Measurements from ENCODE around the gene GALM.
"Not testable (repeated sequence)": the region's sequence is repeated elsewhere in the genome, so short reads cannot be mapped to it uniquely, and the experiment has no call there.

Gene GALM

DNA sequence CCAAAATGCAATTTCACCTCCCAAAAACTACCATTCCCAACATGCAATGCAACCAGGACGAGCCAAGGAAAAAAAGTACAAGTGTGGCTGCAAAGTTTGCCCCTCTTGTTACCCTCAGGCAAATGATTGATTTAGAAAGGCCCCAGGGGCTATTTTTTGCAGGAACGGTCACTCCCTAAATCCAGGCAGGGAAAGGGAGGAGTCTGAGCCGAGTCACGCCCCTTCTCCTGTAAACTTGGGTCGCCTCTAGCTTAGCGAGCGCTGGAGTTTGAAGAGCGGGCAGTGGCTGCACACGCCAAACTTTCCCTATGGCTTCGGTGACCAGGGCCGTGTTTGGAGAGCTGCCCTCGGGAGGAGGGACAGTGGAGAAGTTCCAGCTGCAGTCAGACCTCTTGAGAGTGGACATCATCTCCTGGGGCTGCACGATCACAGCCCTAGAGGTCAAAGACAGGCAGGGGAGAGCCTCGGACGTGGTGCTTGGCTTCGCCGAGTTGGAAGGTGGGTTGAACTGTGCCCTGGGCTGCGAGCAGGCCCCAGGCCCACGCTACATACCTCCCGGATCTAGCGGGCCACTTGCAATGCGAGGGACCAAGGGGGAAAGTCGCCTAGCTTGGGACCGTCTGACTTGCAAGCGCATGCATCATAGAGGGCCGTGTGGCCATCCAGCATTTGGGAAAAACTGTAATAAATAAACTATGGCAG, at the start of gene GALM:
Gene GALM (plus strand): TSS at position 261 of the 702 bp plus-strand sequence. CDS start 48 bp downstream, at position 309.
- peak; percentile 53 for DNase-seq

DNA sequence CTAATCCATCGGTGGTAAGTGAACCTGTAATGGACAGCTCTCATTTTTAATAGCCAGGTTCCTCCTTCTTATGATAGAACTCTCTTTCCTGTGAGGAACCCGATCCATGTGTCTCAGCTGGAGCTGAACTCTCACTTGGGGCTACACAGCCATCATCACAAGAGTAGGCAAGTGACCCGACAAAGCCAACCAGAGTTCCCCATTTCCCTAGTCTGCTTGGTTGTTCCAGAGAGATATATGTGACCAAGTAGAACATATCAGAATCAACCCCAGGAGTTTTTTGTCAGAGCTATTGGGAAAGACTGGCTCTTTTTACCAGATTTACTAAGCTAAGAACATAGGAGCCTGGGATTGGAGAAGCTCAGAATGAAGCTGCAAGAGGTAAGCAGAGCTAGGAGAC, 48.6 kb upstream of the GALM start:
- no peak for DNase-seq

DNA sequence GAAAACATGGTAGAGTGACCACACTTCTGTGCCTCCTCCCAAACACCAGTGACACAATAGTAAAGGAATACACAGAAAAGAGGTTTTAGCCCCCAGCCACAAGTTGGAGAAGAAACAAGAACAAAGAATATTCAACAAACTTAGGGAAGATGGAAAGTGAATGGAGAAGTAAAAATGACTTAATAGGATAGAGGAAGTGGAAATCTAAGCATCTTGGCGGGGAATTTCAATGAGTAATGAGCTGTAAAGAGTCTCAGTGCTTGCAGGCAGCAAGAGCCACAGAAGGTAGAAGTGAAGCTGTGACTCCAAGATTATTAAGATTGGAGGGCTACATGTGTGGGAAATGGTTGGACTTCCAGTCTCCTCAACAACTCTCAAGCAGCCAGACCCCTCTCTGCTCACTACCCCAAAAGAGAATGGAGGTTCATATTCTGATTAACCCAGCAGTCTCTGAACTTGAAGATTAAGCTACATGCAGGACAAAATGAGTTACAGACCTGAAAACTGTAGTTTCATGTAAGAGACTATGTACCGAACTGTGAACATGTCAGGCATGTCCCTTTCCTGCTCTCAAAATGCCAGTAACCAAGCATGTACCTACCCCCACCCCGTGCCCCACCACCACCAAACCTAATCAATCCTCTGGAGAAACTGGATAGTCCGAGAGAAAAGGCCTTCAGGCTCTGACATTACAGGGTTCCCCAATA, 46.3 kb upstream of the GALM start:
- no peak for DNase-seq

DNA sequence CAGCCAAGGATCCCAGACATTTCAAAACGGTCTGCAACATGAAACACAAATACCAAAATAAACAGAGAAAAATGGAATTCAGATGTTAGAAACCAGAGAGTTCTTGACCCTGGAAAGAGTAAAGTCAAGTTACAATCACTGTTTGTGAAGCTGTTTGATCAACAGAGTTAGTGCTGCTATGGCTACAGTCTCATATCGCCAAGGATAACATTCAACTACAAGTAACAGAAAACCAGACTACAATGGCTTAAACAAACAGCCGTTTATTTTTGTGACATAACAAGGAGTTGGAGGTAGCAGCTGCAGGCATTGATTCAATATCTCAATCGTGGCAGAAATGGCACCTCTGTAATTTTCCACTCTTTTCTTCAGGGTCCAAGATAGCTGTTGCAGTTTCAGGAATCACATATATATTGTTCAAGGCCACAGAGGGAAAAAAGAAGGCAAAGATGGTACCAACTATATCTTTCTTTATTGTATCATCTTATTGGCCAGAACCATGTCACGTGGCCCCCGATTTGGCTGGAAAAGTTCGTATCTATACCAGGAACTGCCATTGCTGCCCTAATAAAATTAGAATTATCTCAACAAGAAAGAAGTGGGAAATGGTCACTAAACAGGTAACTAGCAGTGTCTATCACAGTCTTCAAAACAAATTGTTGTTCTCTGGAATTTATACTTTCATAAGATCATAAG, 45.5 kb upstream of the GALM start:
- DNase-seq = peak; percentile 2

DNA sequence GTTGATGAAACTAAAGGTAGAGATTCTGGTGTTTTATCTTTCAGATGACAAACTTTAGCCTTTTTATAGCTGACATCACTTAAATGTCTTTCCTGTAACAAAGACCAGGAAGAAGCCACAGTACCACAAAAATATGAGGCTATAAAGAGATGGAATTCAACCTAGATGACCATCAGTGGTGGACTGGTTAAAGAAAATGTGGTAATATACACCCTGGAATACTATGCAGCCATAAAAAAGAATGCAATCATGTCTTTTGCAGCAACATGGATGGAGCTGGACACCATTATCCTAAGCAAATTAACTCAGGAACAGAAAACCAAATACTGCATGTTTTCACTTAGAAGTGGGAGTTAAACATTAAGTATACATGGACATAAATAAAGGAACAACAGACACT, 44.9 kb upstream of the GALM start:
- DNase-seq = no peak

DNA sequence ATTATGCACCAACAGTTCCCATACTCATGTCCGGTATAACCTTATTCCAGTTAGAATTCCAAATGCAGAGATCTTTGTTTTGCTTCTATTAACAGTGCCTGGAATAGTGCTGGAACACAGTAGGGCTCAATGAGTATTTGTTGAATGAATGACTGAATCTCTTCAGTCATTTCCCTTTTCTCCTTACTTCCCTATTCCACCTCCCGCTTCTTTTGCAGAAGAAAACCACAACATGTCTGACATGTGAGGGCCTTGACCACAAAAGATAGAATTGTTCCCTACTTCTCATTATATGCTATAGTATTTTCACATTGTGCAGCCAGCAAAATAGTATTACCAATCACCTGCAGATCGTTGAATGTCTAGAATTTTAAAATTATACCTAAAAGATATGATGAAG, 43.7 kb upstream of the GALM start:
- no peak for DNase-seq

DNA sequence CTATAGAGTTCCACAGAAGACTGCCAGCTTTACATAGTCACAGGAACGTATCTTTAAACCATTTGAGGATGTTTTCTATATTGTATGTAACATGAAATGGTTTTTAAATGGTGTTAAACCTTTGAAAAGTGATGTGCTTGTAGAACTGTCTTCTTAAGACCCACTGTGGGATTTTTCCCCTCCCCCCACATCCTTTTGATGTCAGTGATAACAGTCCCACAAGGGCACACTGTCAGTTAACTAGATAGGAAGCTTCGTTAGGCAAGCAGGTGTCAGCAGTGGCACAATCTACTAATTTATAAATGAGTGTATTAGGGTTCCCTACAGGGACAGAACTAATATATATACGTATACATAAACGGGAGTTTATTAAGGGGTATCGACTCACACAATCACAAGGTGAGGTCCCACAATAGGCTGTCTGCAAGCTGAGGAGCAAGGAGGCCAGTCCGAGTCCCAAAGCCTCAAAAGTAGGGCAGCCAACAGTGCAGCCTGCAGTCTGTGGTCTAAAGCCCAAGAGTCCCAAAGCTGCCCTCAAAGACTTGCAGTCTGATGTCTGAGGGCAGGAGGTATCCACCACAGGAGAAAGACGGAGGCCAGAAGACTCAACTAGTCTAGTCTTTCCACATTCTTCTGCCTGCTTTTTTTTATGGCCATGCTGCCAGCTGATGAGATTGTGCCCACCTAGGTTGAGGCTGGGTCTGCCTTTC, 39.4 kb upstream of the GALM start:
- no peak for DNase-seq

DNA sequence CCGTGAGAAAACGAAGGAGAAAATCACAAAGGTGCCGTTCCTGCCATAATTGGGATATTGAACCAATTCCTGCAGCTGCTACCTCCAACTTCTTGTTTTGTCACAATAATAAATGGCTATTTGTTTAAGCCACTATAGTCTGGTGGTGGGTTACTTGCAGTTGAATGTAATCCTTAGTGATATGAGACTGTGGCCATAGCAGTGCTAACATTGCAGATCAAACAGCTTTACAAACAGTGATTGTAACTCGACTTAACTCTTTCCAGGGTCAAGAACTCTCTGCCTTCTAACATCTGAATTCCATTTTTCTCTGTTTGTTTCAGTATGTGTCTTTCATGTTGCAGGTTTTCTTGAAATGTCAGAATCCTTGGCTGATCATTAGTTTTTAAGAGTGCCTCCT, 38.5 kb upstream of the GALM start:
- DNase-seq = no peak

DNA sequence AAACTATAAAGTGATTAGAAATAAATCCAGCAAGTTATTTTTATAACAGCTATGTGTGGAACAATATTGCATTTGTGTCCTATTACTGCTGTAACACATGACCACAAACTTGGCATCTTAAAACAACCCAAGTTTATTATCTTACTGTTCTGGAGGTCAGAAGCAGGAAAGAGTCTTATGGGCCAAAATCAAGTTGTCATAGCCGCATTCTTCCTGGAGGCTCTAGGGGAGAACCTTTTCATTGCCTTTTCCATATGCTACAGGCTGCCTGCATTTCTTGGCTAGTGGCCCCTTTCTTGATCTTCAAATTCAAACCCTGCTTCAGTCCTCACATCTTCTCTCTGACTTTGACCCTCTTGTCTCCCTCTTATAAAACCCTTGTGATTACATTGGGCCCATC, 36.2 kb upstream of the GALM start:
- DNase-seq = no peak

DNA sequence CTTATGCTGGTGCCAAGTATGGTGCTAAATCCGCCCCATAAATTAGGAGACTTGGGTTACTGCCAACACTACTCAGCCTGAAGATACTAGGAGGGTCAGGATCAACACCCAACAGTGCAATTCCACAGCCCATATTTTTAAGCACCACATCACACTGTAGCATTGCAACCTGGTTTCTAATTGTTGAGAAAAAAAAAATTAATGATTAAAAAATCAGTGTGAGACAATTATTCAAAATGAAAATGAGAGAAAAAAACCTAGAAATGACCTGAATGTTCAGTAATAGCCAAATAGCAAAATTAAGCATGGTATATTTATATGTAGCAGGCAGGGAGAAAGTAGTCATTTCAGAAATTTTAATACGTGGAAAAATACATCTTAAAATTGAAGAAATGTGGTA, 33.9 kb upstream of the GALM start:
- DNase-seq = peak; percentile 1

DNA sequence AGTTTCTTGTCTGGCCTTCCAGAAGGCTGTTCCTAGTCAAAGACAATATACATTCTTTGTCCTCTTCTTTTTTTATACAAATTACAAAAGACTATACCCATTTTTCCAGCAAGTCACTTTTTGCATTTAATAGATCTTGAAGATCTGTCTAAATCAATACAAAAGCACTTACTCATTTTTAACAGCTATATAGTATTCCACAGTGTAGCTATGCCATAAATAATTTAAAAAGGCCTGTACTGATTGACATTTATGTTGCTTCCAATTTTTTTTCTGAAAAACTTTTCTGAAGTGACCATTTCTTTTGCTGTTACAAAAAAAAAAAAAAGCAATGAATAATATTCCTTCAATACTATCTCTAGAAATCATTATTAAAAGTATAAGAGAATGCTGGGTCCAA, 32.9 kb upstream of the GALM start:
- DNase-seq = no peak

DNA sequence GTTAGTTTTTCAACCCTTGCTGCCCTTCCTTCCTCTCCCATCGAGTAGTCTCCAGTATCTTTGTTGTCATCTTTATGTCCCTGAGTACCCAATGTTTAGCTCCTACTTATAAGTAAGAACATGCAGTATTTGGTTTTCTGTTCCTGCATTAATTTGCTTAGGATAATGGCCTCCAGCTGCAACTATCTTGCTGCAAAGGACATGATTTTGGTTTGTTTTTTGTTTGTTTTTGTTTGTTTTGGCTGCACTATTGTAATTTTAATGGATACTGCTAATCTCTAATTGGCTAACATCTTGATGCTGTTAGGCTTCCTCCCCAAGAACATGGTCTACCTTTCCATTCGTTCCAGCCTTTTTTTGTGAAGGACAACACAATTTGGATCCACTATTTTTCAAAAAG, 32.0 kb upstream of the GALM start:
- DNase-seq = no peak

DNA sequence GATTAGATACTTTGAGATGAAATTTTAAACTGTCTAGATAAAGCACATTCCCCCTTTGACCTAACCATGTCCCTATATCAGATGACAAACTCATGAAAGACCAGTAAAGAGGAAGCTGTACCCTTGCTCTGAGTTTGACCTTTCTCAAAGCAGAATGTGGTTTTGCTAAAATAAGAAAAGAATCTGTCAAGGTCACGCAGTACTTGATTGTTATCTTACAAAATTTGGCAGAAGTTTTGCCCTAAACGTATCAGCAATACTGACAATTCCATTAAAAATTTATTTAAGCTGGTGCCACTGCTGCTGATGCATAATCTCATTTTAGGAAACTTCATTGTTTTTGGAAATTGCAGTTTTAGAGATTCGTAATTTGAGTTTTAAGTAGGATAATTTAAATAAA, 31.2 kb upstream of the GALM start:
- DNase-seq = no peak

DNA sequence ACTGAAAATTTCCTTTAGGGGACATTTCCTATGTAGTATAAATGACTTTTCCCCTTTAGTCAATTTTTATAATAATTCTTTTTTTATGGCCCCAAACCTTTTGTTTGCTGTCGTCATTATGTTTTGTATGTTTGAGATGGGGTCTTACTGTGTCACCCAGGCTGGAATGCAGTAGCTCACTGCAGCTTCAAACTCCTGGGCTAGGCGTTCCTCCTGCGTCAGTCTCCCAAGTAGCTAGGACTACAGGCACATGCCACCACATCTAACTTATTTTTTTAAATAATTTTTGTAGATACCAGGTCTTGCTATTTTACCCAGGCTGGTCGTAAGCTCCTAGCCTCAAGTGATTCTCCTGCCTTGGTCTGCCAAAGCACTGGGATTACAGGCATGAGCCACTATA, 30.8 kb upstream of the GALM start:
- no peak for DNase-seq

DNA sequence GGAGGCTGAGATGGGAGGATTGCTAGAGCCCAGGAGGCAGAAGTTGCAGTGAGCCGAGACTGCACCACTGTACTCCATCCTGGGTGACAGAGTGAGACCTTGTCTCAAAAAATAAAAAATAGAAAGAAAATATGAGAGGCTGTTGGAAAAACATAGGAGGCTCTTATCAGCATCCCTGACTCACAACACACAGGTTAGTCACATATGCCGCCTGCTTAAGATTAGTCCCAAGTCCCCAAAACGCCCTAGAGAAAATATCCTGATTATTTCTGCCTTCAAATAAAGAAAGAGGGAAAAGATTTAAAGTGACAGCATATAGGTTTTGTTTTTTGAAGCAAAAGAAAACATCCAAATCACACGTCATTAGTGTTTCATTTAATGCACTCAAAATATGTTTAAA, 29.8 kb upstream of the GALM start:
- DNase-seq = no peak

DNA sequence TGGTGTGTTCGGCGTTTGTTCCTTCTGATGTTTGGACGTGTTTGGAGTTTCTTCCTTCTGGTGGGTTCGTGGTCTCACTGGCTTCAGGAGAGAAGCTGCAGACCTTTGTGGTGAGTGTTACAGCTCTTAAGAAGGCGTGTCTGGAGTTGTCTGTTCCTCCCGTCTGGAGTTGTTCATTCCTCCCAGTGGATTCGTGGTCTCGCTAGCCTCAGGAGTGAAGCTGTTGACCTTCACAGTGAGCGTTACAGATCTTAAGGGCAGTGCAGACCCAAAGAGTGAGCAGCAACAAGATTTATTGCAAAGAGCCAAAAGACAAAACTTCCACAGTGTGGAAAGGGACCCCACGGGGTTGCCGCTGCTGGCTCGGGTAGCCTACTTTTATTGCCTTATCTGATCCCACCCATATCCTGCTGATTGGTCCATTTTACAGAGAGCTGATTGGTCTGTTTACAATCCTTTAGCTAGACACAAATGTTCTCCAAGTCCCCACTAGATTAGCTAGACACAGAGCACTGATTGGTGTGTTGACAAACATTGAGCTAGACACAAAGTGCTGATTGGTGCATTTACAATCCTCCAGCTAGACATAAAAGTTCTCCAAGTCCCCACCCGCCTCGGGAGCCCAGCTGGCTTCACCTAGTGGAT, 23.4 kb upstream of the GALM start:
- not testable (repeated sequence) for DNase-seq

DNA sequence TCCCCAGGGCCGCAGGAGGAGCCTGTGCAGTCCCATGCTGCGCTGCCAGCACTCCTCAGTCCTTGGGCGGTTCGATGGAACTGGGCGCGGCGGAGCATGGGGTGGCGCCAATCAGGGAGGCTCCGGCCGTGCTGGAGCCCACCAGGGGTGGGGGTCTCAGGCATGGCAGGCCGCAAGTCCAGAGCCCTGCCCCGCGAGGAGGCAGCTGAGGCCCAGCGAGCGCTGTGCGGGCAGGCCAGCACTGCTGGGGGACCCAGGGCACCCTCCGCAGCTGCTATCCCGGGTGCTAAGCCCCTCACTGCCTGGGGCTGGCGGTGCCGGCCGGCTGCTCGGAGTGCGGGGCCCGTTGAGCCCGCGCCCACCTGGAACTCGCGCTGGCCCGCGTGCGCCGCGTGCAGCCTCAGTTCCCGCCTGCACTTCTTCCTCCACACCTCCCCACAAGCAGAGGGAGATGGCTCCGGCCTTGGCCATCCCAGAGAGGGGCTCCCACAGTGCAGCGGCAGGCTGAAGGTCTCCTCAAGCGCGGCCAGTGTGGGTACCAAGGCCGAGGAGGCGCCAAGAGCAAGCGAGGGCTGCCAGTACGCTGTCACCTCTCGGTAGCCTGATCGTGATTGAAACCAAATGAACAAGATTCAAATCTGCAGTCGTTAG, 22.8 kb upstream of the GALM start:
- DNase-seq = no peak

DNA sequence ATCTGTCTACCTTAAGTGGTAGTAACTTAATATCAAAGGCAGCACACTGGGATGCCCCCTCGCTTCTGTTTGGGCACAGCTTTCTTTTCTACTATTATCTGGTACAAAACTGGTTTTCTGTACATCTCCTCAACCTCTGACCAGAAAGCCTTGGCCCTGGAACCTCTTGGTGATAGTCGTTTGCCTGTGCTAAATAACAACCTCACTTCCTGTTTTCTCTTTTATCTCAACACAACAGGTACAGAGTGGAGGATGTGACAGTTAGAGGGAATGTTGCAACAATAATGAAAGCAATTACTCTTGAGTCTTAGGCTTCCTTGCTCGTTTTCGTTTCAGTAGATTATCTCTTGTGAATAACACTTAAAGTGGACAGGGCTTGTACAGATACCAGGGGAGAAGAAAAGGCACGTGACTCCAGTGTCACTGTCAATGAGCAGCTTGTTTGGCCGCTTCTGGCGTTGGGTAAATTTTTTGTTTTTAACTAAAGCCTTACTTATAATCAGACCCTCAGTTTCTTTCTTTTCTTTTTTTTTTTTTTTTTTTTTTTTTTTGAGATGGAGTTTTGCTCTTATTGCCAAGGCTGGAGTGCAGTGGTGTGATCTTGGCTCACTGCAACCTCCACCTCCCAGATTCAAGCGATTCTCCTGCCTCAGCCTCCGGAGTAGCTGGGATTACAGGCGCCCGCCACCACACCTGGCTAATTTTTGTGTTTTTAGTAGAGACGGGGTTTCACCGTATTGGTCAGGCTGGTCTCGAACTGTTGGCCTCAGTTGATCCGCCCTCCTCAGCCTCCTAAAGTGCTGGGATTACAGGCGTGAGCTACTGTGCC, 22.0 kb upstream of the GALM start:
- DNase-seq = not testable (repeated sequence)

DNA sequence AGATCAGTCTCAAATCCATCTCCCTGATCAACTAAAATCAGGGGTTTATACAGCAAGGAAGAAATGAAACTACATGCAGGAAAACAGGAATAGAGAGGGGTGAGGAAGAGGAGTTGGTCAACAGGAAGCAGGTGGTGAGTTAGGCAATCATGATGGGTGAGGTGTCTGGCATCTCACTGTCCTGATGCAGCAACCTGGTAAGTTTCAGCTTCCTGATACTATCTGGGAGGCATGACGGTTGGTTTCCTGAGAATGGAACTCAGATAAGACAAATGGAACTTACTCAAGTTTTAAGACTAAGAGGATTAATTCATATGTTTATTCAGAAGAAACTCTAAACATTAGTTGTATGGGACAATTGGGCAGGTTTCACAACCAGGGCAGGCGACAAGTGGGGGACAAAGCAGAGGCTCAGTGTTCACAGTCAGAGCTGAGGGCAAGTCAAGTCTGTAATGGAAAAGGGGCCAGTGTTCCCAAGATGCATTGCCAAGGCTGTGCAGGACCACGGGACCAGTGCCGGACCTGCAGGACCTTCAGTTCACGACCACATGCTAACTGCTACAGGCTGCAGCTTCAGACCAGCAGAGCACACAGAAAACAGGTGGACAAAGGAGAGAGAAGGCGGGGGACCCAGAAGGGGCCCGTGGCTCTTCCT, 17.7 kb upstream of the GALM start:
- no peak for DNase-seq

DNA sequence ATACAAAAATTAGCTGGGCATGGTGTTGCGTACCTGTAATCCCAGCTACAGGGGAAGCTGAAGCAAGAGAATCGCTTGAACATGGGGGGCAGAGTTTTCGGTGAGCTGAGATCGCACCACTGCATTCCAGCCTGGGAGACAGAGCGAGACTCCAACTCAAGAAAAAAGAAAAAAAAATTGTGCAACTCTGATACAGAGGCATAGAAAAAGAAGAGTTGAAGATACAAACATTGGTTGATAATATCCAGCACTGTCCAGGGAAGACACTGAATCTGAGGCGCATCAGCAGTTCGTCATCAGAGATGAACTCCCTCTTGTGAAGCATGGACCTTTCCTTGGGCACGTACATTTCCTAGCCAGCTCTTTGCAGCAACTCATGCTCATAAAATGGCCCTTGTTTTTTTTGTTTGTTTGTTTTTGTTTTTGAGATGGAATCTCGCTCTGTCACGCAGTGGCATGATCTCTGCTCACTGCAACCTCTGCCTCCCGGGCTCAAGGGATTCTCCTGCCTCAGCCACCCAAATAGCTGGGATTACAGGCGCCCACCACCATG, 16.7 kb upstream of the GALM start:
- no peak for DNase-seq

DNA sequence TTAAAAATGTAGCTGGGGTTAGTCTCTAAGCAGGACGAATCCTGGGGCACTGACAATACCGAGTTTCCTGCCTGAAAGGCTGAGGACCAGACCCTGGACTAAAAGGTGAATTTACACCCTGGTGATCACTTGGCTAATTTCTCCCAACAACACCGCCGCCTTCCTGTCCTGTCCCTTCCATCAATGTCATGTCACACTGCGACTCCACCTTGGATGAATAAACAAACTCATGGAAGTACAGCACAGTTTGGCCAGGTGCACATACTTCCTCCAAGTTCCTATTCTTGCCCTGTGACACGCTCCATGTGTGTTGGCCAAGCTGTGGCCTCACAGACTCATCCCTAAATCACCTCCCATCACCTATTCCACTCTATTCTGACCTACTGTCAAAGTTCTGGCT, 15.9 kb upstream of the GALM start:
- DNase-seq = peak; percentile 3

Measured in NCI-H69 (cell line).